ENCODE data around the gene WWOX.

GRCh38 chr16:78235876-78236275 lies 136.4 kb downstream of the WWOX start:
- TF ChIP-seq REST (IDR thresholded peaks at IDR 0.05; ENCODE audit: borderline replicate concordance) = no peak
- TF ChIP-seq TAF1 (IDR thresholded peaks at IDR 0.05; ENCODE audit: low read depth) = no peak
- TF ChIP-seq, protein P1, sequence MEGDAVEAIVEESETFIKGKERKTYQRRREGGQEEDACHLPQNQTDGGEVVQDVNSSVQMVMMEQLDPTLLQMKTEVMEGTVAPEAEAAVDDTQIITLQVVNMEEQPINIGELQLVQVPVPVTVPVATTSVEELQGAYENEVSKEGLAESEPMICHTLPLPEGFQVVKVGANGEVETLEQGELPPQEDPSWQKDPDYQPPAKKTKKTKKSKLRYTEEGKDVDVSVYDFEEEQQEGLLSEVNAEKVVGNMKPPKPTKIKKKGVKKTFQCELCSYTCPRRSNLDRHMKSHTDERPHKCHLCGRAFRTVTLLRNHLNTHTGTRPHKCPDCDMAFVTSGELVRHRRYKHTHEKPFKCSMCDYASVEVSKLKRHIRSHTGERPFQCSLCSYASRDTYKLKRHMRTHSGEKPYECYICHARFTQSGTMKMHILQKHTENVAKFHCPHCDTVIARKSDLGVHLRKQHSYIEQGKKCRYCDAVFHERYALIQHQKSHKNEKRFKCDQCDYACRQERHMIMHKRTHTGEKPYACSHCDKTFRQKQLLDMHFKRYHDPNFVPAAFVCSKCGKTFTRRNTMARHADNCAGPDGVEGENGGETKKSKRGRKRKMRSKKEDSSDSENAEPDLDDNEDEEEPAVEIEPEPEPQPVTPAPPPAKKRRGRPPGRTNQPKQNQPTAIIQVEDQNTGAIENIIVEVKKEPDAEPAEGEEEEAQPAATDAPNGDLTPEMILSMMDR (IDR thresholded peaks at IDR 0.05; ENCODE audit: poor library complexity, severe bottlenecking) = no peak
- TF ChIP-seq POLR2AphosphoS5 (IDR thresholded peaks at IDR 0.05) = no peak
- no peak for TF ChIP-seq RAD21 (conservative IDR thresholded peaks at IDR 0.05)
- no peak for TF ChIP-seq EZH2 (IDR thresholded peaks at IDR 0.05; ENCODE audit: borderline replicate concordance, insufficient read depth, low read length, poor library complexity, severe bottlenecking)

Measured in neural cell (in vitro differentiated cells).